K562 (cell line): ENCODE data around the gene TSC22D3. TPM values are rescaled to one million over a fixed set of nuclear protein-coding genes. Genes with fewer than 3 reads are reported as not detected.

Source experiments
- ATAC-seq: fragments of 200-7000 bp; cut with Tn5 transposase; 3 replicates; pipeline ENCODE4 v1.9.1; 2020; ENCODE audit warnings: moderate library complexity
- BruUV-seq: library from RNA; stranded (reverse); fragments of 400-500 nt; replicated peaks from 2 replicates; lab custom pipeline; 2021; lab: Mats Ljungman, UMichigan
- CTCF ChIA-PET: fragments of 300-600 bp; formaldehyde crosslinking; extraction: SDS; loops from one replicate; lab custom pipeline; 2021; ENCODE audit warnings: low intra/inter-chr PET ratio; lab: Yijun Ruan, JAX
- POLR2A ChIA-PET: fragments of 300-600, 350-650 bp; sonication (Branson Sonifier 250); formaldehyde crosslinking; extraction: SDS; loops from one replicate; lab custom pipeline; 2021; ENCODE audit warnings: antibody characterized with exemption, inconsistent platforms; lab: Yijun Ruan, JAX
- DNase-seq, 4 experiments: peaks; one replicate each; pipeline versions ENCODE4 v3.0.0 to v3.0.0-alpha.2; 2011 to 2018; ENCODE audit warnings: low spot score in 3 of 4, mixed read lengths in 3 of 4; ENCODE audit errors: extremely low read depth in 1 of 4
- FAIRE-seq: peaks from 2 replicates; lab custom pipeline; 2011; peaks lifted over from hg19 to GRCh38; lab: Jason Lieb, UNC
- H2AFZ ChIP-seq: 2 replicates; pipeline ENCODE4 v1.6.0; 2011; ENCODE audit warnings: low read depth, low read length, control low read depth, inconsistent platforms
- H3K27ac ChIP-seq: fragments of 200-600 bp; 3 replicates; pipeline ENCODE4 v1.8.0; 2011; ENCODE audit warnings: low read depth, mild to moderate bottlenecking, control low read depth, inconsistent platforms, low read length, moderate library complexity, mixed read lengths; ENCODE audit errors: extremely low read depth
- H3K27me3 ChIP-seq, 2 experiments: fragments of 300-600 bp in 1 of 2; 2 replicates in 1 of 2; 3 replicates in 1 of 2; pipeline versions ENCODE4 v1.6.0 to v1.8.0; 2011; ENCODE audit warnings: inconsistent platforms in 2 of 2, low read length in 2 of 2, mild to moderate bottlenecking in 1 of 2, mixed read lengths in 1 of 2, moderate library complexity in 1 of 2; ENCODE audit not compliant: control insufficient read depth in 2 of 2, insufficient read depth in 2 of 2
- H3K36me3 ChIP-seq: fragments of 300-600 bp; 3 replicates; pipeline ENCODE4 v1.8.0; 2011; ENCODE audit warnings: mild to moderate bottlenecking, low read length, inconsistent platforms; ENCODE audit not compliant: control insufficient read depth, insufficient read depth
- H3K4me1 ChIP-seq, 2 experiments: fragments of 200-600 bp in 1 of 2; replicated peaks in 1 of 2; 2 replicates in 1 of 2; 3 replicates in 1 of 2; pipeline versions ENCODE4 v1.5.1 to v1.8.0; 2011; ENCODE audit warnings: inconsistent platforms in 2 of 2, low read length in 2 of 2, mild to moderate bottlenecking in 1 of 2, mixed read lengths in 1 of 2, moderate library complexity in 1 of 2; ENCODE audit not compliant: control insufficient read depth in 2 of 2, insufficient read depth in 2 of 2
- H3K4me2 ChIP-seq: 2 replicates; pipeline ENCODE4 v1.6.1; 2011; ENCODE audit warnings: low read length, control low read depth, inconsistent platforms, mixed read lengths; ENCODE audit not compliant: insufficient read depth
- H3K4me3 ChIP-seq: fragments of 200-600 bp; sonication (generic), shearing (Covaris generic); 2 replicates; pipeline ENCODE4 v1.5.1; 2016; ENCODE audit warnings: control low read depth, inconsistent platforms
- H3K79me2 ChIP-seq: fragments of 200-600 bp; 3 replicates; pipeline ENCODE4 v1.8.0; 2011; ENCODE audit warnings: low read length, inconsistent platforms; ENCODE audit not compliant: control insufficient read depth, insufficient read depth
- H3K9ac ChIP-seq, 2 experiments: 2 replicates each; pipeline versions ENCODE4 v1.6.0 to v1.6.1; 2011; ENCODE audit warnings: low read depth in 2 of 2, low read length in 2 of 2, control low read depth in 1 of 2, inconsistent platforms in 1 of 2, mild to moderate bottlenecking in 1 of 2, mixed read lengths in 1 of 2; ENCODE audit not compliant: insufficient read depth in 1 of 2
- H3K9me1 ChIP-seq: one replicate; pipeline ENCODE4 v1.6.0; 2011; ENCODE audit warnings: inconsistent platforms, mild to moderate bottlenecking, low read length, moderate library complexity; ENCODE audit not compliant: control insufficient read depth, insufficient read depth
- H3K9me3 ChIP-seq: replicated peaks from 2 replicates; pipeline ENCODE4 v1.5.1; 2011; ENCODE audit warnings: low read depth, low read length, inconsistent platforms; ENCODE audit not compliant: control insufficient read depth, insufficient read depth
- H4K20me1 ChIP-seq: replicated peaks from 2 replicates; pipeline ENCODE4 v1.6.1; 2011; ENCODE audit warnings: low read length, inconsistent platforms, mixed read lengths; ENCODE audit not compliant: control insufficient read depth, insufficient read depth
- ASH1L ChIP-seq: fragments of 450-650 bp; IDR thresholded peaks from 2 replicates; pipeline ENCODE4 v1.6.1; 2018; ENCODE audit warnings: borderline replicate concordance, mild to moderate bottlenecking, low read depth; ENCODE audit not compliant: partially characterized antibody
- GABPB1 ChIP-seq: sonication (generic); formaldehyde crosslinking; IDR thresholded peaks from 2 replicates; pipeline ENCODE4 v1.8.0; 2022; ENCODE audit warnings: mild to moderate bottlenecking, missing genetic modification reagents
- HINFP ChIP-seq: fragments of 450-650 bp; conservative IDR thresholded peaks from 2 replicates; pipeline ENCODE4 v1.6.1; 2016; ENCODE audit warnings: missing genetic modification characterization, low read depth, mild to moderate bottlenecking, control low read depth, missing compliant biosample characterization
- PURB ChIP-seq: sonication (generic); formaldehyde crosslinking; IDR thresholded peaks from 2 replicates; pipeline ENCODE4 v1.9.0; 2021; ENCODE audit warnings: low read depth, mild to moderate bottlenecking, missing genetic modification reagents
- ZBTB34 ChIP-seq: fragments of 250-450 bp; sonication (Bioruptor Pico); IDR thresholded peaks from 2 replicates; pipeline ENCODE4 v1.8.0; 2021; ENCODE audit warnings: mild to moderate bottlenecking, moderate library complexity
- ZNF274 ChIP-seq: IDR thresholded peaks from 2 replicates; pipeline ENCODE4 v1.6.1; 2011; ENCODE audit warnings: low read depth, mild to moderate bottlenecking, low read length, moderate library complexity, borderline replicate concordance
- ZNF589 ChIP-seq: fragments of 200-800 bp; sonication (Bioruptor generic); IDR thresholded peaks from 2 replicates; pipeline ENCODE4 v1.6.1; 2016; ENCODE audit warnings: low read depth, missing genetic modification characterization, missing compliant biosample characterization
- WGBS: fragments of 100-300 bp; shearing (Covaris generic); methylation state at CpG from one replicate; pipeline ENCODE4 v1.1.6; 2016; ENCODE audit warnings: low coverage, mixed read lengths; ENCODE audit not compliant: insufficient coverage; ENCODE audit errors: missing lambda C conversion rate; 5-methylcytosine and 5-hydroxymethylcytosine counted together
- in situ Hi-C: fragments of 300-500 bp; cut with MboI; formaldehyde crosslinking; loops from 4 replicates; pipeline ENCODE4 v1.15.0; 2018; ENCODE audit warnings: inconsistent platforms, mixed read lengths
- intact Hi-C: fragments of 100-400 bp; cut with micrococcal nuclease; formaldehyde crosslinking; loops from 2 replicates; pipeline ENCODE4 v1.14.2; 2022
- polyA plus RNA-seq, 8 experiments: library from polyadenylated mRNA; depleted of rRNA in 4 of 8; stranded (reverse) in 5 of 8; unstranded in 3 of 8; fragments of >200 nt; fragmentation: Nextera tagmentation in 2 of 8; fragmentation: Illumina TruSeq in 1 of 8; extraction: Ambion mirVana in 2 of 8; extraction: Trizol in 1 of 8; gene quantifications; 2 replicates each; pipeline versions ENCODE4 v1.2.1 to v1.2.3, GENCODE V29; 2011 to 2014; ENCODE audit warnings: inconsistent platforms in 1 of 8, missing spikeins in 1 of 8
- total RNA-seq, 7 experiments: library from RNA; depleted of rRNA in 6 of 7; stranded (reverse); fragments of >200 nt in 6 of 7; fragmentation: Illumina TruSeq in 2 of 7; extraction: Trizol in 2 of 7; gene quantifications; 2 replicates each; pipeline versions ENCODE4 v1.2.1 to v1.2.3, GENCODE V29; 2011 to 2021; ENCODE audit warnings: low replicate concordance in 1 of 7
- TF ChIP-seq, protein P1 (sequence below), 2 experiments: fragments of 250-450 bp in 1 of 2; fragments of 450-650 bp in 1 of 2; sonication (Bioruptor Pico) in 1 of 2; IDR thresholded peaks; 2 replicates each; pipeline versions ENCODE4 v1.6.1 to v1.8.0; 2016 to 2021; ENCODE audit warnings: mild to moderate bottlenecking in 2 of 2, moderate library complexity in 2 of 2, missing compliant biosample characterization in 1 of 2, missing genetic modification characterization in 1 of 2
- TF ChIP-seq, protein P2 (sequence below): fragments of 450-650 bp; formaldehyde crosslinking; IDR thresholded peaks from 2 replicates; pipeline ENCODE4 v1.4.0; 2020; ENCODE audit warnings: mild to moderate bottlenecking, moderate library complexity

TSC22D3 gene
- total and polyA plus RNA-seq, 9 of the 15 experiments (the other 6 are each of a cell fraction or from before 2014, with no cell fraction given) = 0.48 to 3.0 (median 0.87) TPM

- no peak for TF ChIP-seq ZBTB34 (CRISPR knock-in tag)
These were observed 37.3 kb downstream of the TSC22D3 start (continued) for GRCh38 chrX:107738272-107738671.

GRCh38 chrX:107736781-107737531 lies 38.6 kb downstream of the TSC22D3 start:
- DNase-seq (no peak), ATAC-seq (no peak), FAIRE-seq (no peak)
- 31% methylated on average over 6 of the region's 8 CpGs for WGBS
- POLR2A ChIA-PET = interaction anchor here (0.8 kb wide), 1 partner anchor 196 kb away, joined by 3 read pairs; no protein-coding TSS in a partner anchor
- Histone ChIP-seq H4K20me1 (no peaks in the 10 kb centered on the region), H3K9ac (no peak overlapping the region), H2AFZ (no peak overlapping the region), H3K79me2 (no peaks in the 10 kb centered on the region), H3K36me3 (no peaks in the 10 kb centered on the region), H3K27ac (no peak overlapping the region), H3K4me2 (no peak overlapping the region), H3K9me3 (no peaks in the 10 kb centered on the region), H3K9me1 (no peaks in the 10 kb centered on the region), H3K4me3 (no peak overlapping the region), H3K4me1 (peaks cover 12 to 14% of the 10 kb centered on the region in 2 experiments; a peak in 3 of 5 replicates), H3K27me3 (0 out of 5 replicates have a peak, but pooled peaks cover 0 to 11% of the 10 kb centered on the region in 2 experiments)
- intact Hi-C loops = no loop called here
- in situ Hi-C loops = no loop called here
- no TSS peak for BruUV-seq
- CTCF ChIA-PET = no interaction called here
- TF ChIP-seq ZNF274 = no peak
- no peak for TF ChIP-seq PURB (CRISPR knock-in tag)
- no peak for TF ChIP-seq ASH1L
- no peak for TF ChIP-seq GABPB1 (CRISPR knock-in tag)
- TF ChIP-seq, protein P1, sequence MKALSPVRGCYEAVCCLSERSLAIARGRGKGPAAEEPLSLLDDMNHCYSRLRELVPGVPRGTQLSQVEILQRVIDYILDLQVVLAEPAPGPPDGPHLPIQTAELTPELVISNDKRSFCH (CRISPR knock-in tag; IDR thresholded peaks at IDR 0.05) = no peak
- TF ChIP-seq, protein P1 (tag; IDR thresholded peaks at IDR 0.05) = no peak
- no peak for TF ChIP-seq HINFP
- TF ChIP-seq, protein P2, sequence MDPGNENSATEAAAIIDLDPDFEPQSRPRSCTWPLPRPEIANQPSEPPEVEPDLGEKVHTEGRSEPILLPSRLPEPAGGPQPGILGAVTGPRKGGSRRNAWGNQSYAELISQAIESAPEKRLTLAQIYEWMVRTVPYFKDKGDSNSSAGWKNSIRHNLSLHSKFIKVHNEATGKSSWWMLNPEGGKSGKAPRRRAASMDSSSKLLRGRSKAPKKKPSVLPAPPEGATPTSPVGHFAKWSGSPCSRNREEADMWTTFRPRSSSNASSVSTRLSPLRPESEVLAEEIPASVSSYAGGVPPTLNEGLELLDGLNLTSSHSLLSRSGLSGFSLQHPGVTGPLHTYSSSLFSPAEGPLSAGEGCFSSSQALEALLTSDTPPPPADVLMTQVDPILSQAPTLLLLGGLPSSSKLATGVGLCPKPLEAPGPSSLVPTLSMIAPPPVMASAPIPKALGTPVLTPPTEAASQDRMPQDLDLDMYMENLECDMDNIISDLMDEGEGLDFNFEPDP = no peak
- no peak for TF ChIP-seq ZNF589 (CRISPR knock-in tag)
